GM23338 (cell line): ENCODE data around the gene CAST. TPM values are rescaled to one million over a fixed set of nuclear protein-coding genes. Genes with fewer than 3 reads are reported as not detected.

Experiments used
- ATAC-seq: fragments of 200-7000 bp; cut with Tn5 transposase; 3 replicates; pipeline ENCODE4 v1.9.1; 2020
- DNase-seq: peaks from one replicate; pipeline ENCODE4 v3.0.0-alpha.2; 2015; ENCODE audit warnings: low spot score
- H2AFZ ChIP-seq: fragments of 200-600 bp; sonication (generic); 2 replicates; pipeline ENCODE4 v1.8.0; 2016; ENCODE audit warnings: antibody characterized with exemption, mild to moderate bottlenecking, moderate library complexity
- H3F3A ChIP-seq: fragments of 200-600 bp; sonication (generic); replicated peaks from 2 replicates; pipeline ENCODE4 v1.8.0; 2017; ENCODE audit warnings: antibody characterized with exemption, mixed run types, low read depth
- H3K27ac ChIP-seq: fragments of 200-600 bp; sonication (generic); 2 replicates; pipeline ENCODE4 v1.6.1; 2016; ENCODE audit warnings: low read depth
- H3K27me3 ChIP-seq: fragments of 200-600 bp; sonication (generic); 2 replicates; pipeline ENCODE4 v1.8.0; 2016; ENCODE audit warnings: mild to moderate bottlenecking, mixed run types, moderate library complexity; ENCODE audit not compliant: insufficient read depth
- H3K36me3 ChIP-seq: fragments of 200-600 bp; sonication (generic); 2 replicates; pipeline ENCODE4 v1.8.0; 2016; ENCODE audit warnings: mild to moderate bottlenecking; ENCODE audit not compliant: insufficient read depth
- H3K4me1 ChIP-seq: fragments of 200-600 bp; sonication (generic); 2 replicates; pipeline ENCODE4 v1.8.0; 2016; ENCODE audit warnings: mild to moderate bottlenecking, moderate library complexity; ENCODE audit not compliant: insufficient read depth
- H3K4me2 ChIP-seq: fragments of 200-600 bp; sonication (generic); 2 replicates; pipeline ENCODE4 v1.7.1; 2017; ENCODE audit warnings: mixed run types
- H3K4me3 ChIP-seq: fragments of 200-600 bp; sonication (generic); 2 replicates; pipeline ENCODE4 v1.6.1; 2016; ENCODE audit warnings: mixed run types
- H3K79me2 ChIP-seq: fragments of 200-600 bp; sonication (generic); replicated peaks from 2 replicates; pipeline ENCODE4 v1.8.0; 2017; ENCODE audit warnings: mild to moderate bottlenecking; ENCODE audit not compliant: insufficient read depth
- H3K9me2 ChIP-seq: fragments of 200-600 bp; sonication (generic); 2 replicates; pipeline ENCODE4 v1.8.0; 2017; ENCODE audit not compliant: insufficient read depth
- H4K20me1 ChIP-seq: fragments of 200-600 bp; sonication (generic); replicated peaks from 2 replicates; pipeline ENCODE4 v1.8.0; 2017; ENCODE audit warnings: mild to moderate bottlenecking; ENCODE audit not compliant: insufficient read depth
- H3K27ac Mint-ChIP-seq: 2 replicates; pipeline ENCODE4 v1.8.0; 2020; ENCODE audit warnings: inconsistent platforms, mild to moderate bottlenecking, moderate library complexity, mixed read lengths
- H3K27me3 Mint-ChIP-seq: 3 replicates; pipeline ENCODE4 v1.8.0; 2022; ENCODE audit warnings: low read depth, mild to moderate bottlenecking, moderate library complexity, mixed read lengths, inconsistent platforms; ENCODE audit not compliant: insufficient read depth, poor library complexity
- H3K36me3 Mint-ChIP-seq: 3 replicates; pipeline ENCODE4 v1.8.0; 2021; ENCODE audit warnings: low read depth, mild to moderate bottlenecking, inconsistent platforms, moderate library complexity, mixed read lengths
- H3K4me1 Mint-ChIP-seq: 3 replicates; pipeline ENCODE4 v1.8.0; 2020; ENCODE audit warnings: mild to moderate bottlenecking, inconsistent platforms, mixed read lengths
- H3K4me3 Mint-ChIP-seq: 3 replicates; pipeline ENCODE4 v1.8.0; 2021; ENCODE audit warnings: moderate library complexity, mild to moderate bottlenecking, inconsistent platforms, mixed read lengths
- H3K9me3 Mint-ChIP-seq: 3 replicates; pipeline ENCODE4 v1.8.0; 2020; ENCODE audit warnings: moderate library complexity, mild to moderate bottlenecking, inconsistent platforms, mixed read lengths
- CREB1 ChIP-seq: fragments of 250-450 bp; sonication (Bioruptor Pico); IDR thresholded peaks from 2 replicates; pipeline ENCODE4 v1.5.0; 2020; ENCODE audit warnings: low read depth, mild to moderate bottlenecking, moderate library complexity
- CTCF ChIP-seq, 2 experiments: fragments of 200-600 bp in 1 of 2; sonication (generic) in 1 of 2; conservative IDR thresholded peaks; 2 replicates each; pipeline versions ENCODE4 v1.5.1 to v1.6.1; 2016 to 2017; ENCODE audit warnings: antibody characterized with exemption in 2 of 2, low read depth in 2 of 2, mild to moderate bottlenecking in 2 of 2, moderate library complexity in 1 of 2
- ETS1 ChIP-seq: IDR thresholded peaks from 2 replicates; pipeline ENCODE4 v1.6.1; 2016; ENCODE audit warnings: antibody characterized with exemption
- EZH2 ChIP-seq: fragments of 200-600 bp; sonication (generic); IDR thresholded peaks from one replicate; pipeline ENCODE4 v1.8.0; 2017; ENCODE audit warnings: antibody characterized with exemption, mild to moderate bottlenecking, low read depth; ENCODE audit not compliant: unreplicated experiment
- EZH2phosphoT487 ChIP-seq: fragments of 200-600 bp; sonication (generic); IDR thresholded peaks from one replicate; pipeline ENCODE4 v1.8.1; 2018; ENCODE audit warnings: antibody characterized with exemption; ENCODE audit not compliant: unreplicated experiment
- JUNB ChIP-seq: IDR thresholded peaks from one replicate; pipeline ENCODE4 v1.6.1; 2016; ENCODE audit warnings: antibody characterized with exemption; ENCODE audit not compliant: unreplicated experiment
- NANOG ChIP-seq: IDR thresholded peaks from 2 replicates; pipeline ENCODE4 v1.6.1; 2016; ENCODE audit warnings: antibody characterized with exemption, borderline replicate concordance
- REST ChIP-seq: IDR thresholded peaks from one replicate; pipeline ENCODE4 v1.6.1; 2018; ENCODE audit warnings: antibody characterized with exemption; ENCODE audit not compliant: unreplicated experiment
- STAT1 ChIP-seq: IDR thresholded peaks from one replicate; pipeline ENCODE4 v1.6.1; 2016; ENCODE audit warnings: antibody characterized with exemption; ENCODE audit not compliant: unreplicated experiment
- ZNF114 ChIP-seq: fragments of 250-450 bp; sonication (Bioruptor Pico); IDR thresholded peaks from 2 replicates; pipeline ENCODE4 v1.5.0; 2020; ENCODE audit warnings: mild to moderate bottlenecking, moderate library complexity
- polyA plus RNA-seq: library from polyadenylated mRNA; unstranded; fragments of >200 nt; fragmentation: Nextera tagmentation; extraction: Ambion mirVana; gene quantifications from 2 replicates; pipeline ENCODE4 v1.2.1, GENCODE V29; 2016
- total RNA-seq: library from RNA; depleted of rRNA; stranded (reverse); fragments of >200 nt; shearing (Covaris generic); gene quantifications from 2 replicates; pipeline ENCODE4 v1.2.3, GENCODE V29; 2014
- TF ChIP-seq, protein P1 (sequence below): fragments of 250-450 bp; sonication (Bioruptor Pico); IDR thresholded peaks from 2 replicates; pipeline ENCODE4 v1.5.0; 2020; ENCODE audit warnings: mild to moderate bottlenecking, moderate library complexity

CAST gene
- total and polyA plus RNA-seq, 2 experiments from 2014 or later, result 37.9 to 57.7 TPM

- ATAC-seq (no peak), DNase-seq (no peak)
- H3K27ac ChIP-seq, result no peak overlapping the region
- TF ChIP-seq STAT1 (no peak), CTCF (conservative IDR thresholded peaks at IDR 0.05; ENCODE audit: low read depth in 2 of 2) (no peak), ZNF114 (CRISPR knock-in tag) (no peak), NANOG (no peak), EZH2 (no peak), JUNB (no peak), CREB1 (no peak), REST (no peak), EZH2phosphoT487 (no peak), ETS1 (no peak)
- TF ChIP-seq, protein P1, sequence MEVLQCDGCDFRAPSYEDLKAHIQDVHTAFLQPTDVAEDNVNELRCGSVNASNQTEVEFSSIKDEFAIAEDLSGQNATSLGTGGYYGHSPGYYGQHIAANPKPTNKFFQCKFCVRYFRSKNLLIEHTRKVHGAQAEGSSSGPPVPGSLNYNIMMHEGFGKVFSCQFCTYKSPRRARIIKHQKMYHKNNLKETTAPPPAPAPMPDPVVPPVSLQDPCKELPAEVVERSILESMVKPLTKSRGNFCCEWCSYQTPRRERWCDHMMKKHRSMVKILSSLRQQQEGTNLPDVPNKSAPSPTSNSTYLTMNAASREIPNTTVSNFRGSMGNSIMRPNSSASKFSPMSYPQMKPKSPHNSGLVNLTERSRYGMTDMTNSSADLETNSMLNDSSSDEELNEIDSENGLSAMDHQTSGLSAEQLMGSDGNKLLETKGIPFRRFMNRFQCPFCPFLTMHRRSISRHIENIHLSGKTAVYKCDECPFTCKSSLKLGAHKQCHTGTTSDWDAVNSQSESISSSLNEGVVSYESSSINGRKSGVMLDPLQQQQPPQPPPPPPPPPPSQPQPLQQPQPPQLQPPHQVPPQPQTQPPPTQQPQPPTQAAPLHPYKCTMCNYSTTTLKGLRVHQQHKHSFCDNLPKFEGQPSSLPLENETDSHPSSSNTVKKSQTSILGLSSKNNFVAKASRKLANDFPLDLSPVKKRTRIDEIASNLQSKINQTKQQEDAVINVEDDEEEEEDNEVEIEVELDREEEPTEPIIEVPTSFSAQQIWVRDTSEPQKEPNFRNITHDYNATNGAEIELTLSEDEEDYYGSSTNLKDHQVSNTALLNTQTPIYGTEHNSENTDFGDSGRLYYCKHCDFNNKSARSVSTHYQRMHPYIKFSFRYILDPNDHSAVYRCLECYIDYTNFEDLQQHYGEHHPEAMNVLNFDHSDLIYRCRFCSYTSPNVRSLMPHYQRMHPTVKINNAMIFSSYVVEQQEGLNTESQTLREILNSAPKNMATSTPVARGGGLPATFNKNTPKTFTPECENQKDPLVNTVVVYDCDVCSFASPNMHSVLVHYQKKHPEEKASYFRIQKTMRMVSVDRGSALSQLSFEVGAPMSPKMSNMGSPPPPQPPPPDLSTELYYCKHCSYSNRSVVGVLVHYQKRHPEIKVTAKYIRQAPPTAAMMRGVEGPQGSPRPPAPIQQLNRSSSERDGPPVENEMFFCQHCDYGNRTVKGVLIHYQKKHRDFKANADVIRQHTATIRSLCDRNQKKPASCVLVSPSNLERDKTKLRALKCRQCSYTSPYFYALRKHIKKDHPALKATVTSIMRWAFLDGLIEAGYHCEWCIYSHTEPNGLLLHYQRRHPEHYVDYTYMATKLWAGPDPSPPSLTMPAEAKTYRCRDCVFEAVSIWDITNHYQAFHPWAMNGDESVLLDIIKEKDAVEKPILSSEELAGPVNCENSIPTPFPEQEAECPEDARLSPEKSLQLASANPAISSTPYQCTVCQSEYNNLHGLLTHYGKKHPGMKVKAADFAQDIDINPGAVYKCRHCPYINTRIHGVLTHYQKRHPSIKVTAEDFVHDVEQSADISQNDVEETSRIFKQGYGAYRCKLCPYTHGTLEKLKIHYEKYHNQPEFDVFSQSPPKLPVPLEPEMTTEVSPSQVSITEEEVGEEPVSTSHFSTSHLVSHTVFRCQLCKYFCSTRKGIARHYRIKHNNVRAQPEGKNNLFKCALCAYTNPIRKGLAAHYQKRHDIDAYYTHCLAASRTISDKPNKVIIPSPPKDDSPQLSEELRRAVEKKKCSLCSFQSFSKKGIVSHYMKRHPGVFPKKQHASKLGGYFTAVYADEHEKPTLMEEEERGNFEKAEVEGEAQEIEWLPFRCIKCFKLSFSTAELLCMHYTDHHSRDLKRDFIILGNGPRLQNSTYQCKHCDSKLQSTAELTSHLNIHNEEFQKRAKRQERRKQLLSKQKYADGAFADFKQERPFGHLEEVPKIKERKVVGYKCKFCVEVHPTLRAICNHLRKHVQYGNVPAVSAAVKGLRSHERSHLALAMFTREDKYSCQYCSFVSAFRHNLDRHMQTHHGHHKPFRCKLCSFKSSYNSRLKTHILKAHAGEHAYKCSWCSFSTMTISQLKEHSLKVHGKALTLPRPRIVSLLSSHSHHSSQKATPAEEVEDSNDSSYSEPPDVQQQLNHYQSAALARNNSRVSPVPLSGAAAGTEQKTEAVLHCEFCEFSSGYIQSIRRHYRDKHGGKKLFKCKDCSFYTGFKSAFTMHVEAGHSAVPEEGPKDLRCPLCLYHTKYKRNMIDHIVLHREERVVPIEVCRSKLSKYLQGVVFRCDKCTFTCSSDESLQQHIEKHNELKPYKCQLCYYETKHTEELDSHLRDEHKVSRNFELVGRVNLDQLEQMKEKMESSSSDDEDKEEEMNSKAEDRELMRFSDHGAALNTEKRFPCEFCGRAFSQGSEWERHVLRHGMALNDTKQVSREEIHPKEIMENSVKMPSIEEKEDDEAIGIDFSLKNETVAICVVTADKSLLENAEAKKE (CRISPR knock-in tag), result no peak
- H3K9me2 ChIP-seq, result no peaks in the 10 kb centered on the region
- Mint-ChIP-seq H3K4me3 (no peak overlapping the region), H3K36me3 (no peaks in the 10 kb centered on the region), H3K9me3 (no peaks in the 10 kb centered on the region), H3K4me1 (peaks cover 4% of the 10 kb centered on the region; the same call in 1 of the 3 replicates), H3K27ac (no peak overlapping the region), H3K27me3 (peaks cover 4% of the 10 kb centered on the region)
- H3K4me1 ChIP-seq, result no peaks in the 10 kb centered on the region
- no peaks in the 10 kb centered on the region for H3K79me2 ChIP-seq
- no peaks in the 10 kb centered on the region for H4K20me1 ChIP-seq
- no peaks in the 10 kb centered on the region for H3K27me3 ChIP-seq
- H2AFZ ChIP-seq, result no peak overlapping the region
- no peaks in the 10 kb centered on the region for H3K36me3 ChIP-seq
- no peaks in the 10 kb centered on the region for H3F3A ChIP-seq
- H3K4me3 ChIP-seq, result no peak overlapping the region
- no peak overlapping the region for H3K4me2 ChIP-seq
Measured at GRCh38 chr5:96687080-96687479, 24.9 kb downstream of the CAST start.
